Measurements from ENCODE around the gene DEFB118. TPM values are rescaled to one million over a fixed set of nuclear protein-coding genes. Genes with fewer than 3 reads are reported as not detected.

Gene DEFB118
- total and polyA plus RNA-seq, 2 of the 13 experiments (the other 11 are each of a cell fraction or from before 2014, with no cell fraction given) = not detected

DNA sequence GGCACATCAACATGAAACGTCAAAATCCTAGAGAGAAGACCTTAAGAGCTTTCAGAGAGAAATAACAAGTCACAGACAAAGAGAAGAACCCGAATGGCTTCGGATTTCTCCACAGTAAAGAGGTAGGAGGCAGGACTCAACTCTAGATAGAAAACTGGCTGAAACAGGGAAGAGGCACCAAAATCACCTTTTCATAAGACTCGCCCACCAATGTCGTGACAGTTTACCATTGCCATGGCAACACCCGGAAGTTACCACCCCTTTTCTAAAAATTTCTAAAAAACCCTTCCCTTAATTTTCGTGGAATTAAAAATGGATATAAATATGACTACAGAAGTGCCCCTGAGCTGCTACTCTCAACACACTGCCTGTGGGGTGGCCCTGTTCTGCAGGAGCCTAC, 49.9 kb downstream of the DEFB118 start:
- Histone ChIP-seq H4K20me1 (ENCODE audit: insufficient read depth, low read length) (no peaks in the 10 kb centered on the region), H3K27me3 (ENCODE audit: control insufficient read depth in 1 of 2, insufficient read depth in 2 of 2, low read length in 2 of 2) (peaks cover 0 to 4% of the 10 kb centered on the region in 2 experiments; a peak in 2 of 5 replicates), H3K4me2 (ENCODE audit: low read depth, low read length) (no peak overlapping the region), H2AFZ (ENCODE audit: low read length) (no peak overlapping the region), H3K4me3 (replicated peaks in 1 of 3; ENCODE audit: insufficient read depth in 1 of 3, low read depth in 2 of 3, low read length in 3 of 3) (no peak overlapping the region), H3K36me3 (replicated peaks in 1 of 2; ENCODE audit: control insufficient read depth in 1 of 2, insufficient read depth in 2 of 2, low read length in 2 of 2) (no peaks in the 10 kb centered on the region), H3K79me2 (ENCODE audit: insufficient read depth, low read length) (no peaks in the 10 kb centered on the region), H3K27ac (ENCODE audit: extremely low read length, insufficient read depth, low read length) (no peak overlapping the region), H3K9me3 (ENCODE audit: low read length) (no peaks in the 10 kb centered on the region), H3K4me1 (ENCODE audit: insufficient read depth, low read length) (no peaks in the 10 kb centered on the region), H3K9ac (ENCODE audit: insufficient read depth, low read depth, low read length) (no peak overlapping the region)
- WGBS (ENCODE audit: low lambda C conversion rate) = 36% methylated on average over 7 of the region's 7 CpGs
- DNase-seq (ENCODE audit: low spot score) (no peak), ATAC-seq (no peak), FAIRE-seq (no peak)
- ChIA-PET CTCF (ENCODE audit: low intra/inter-chr PET ratio, low total read pairs) (no interaction called here), POLR2A (no interaction called here)
- no TSS peak for BruUV-seq (replicated peaks)
- intact Hi-C loops (cut with micrococcal nuclease; ENCODE audit: unreplicated experiment) (no loop called here), in situ Hi-C loops (cut with HindIII; ENCODE audit: extremely low pct_ligation_motif_present, low pct_unique_long_range_greater_than_20kb) (no loop called here)
- TF ChIP-seq, protein P1, sequence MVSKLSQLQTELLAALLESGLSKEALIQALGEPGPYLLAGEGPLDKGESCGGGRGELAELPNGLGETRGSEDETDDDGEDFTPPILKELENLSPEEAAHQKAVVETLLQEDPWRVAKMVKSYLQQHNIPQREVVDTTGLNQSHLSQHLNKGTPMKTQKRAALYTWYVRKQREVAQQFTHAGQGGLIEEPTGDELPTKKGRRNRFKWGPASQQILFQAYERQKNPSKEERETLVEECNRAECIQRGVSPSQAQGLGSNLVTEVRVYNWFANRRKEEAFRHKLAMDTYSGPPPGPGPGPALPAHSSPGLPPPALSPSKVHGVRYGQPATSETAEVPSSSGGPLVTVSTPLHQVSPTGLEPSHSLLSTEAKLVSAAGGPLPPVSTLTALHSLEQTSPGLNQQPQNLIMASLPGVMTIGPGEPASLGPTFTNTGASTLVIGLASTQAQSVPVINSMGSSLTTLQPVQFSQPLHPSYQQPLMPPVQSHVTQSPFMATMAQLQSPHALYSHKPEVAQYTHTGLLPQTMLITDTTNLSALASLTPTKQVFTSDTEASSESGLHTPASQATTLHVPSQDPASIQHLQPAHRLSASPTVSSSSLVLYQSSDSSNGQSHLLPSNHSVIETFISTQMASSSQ (IDR thresholded peaks at IDR 0.05; ENCODE audit: low read depth) = no peak
- TF ChIP-seq, protein P1 (CRISPR knock-in tag; IDR thresholded peaks at IDR 0.05; ENCODE audit: borderline replicate concordance) = no peak
- no peak for TF ChIP-seq RFX3 (CRISPR knock-in tag; IDR thresholded peaks at IDR 0.05)
- 0 out of 2 replicates have a peak, but pooled peaks have one; percentile 13 for TF ChIP-seq RFX1 (IDR thresholded peaks at IDR 0.05)
- TF ChIP-seq, protein P2, sequence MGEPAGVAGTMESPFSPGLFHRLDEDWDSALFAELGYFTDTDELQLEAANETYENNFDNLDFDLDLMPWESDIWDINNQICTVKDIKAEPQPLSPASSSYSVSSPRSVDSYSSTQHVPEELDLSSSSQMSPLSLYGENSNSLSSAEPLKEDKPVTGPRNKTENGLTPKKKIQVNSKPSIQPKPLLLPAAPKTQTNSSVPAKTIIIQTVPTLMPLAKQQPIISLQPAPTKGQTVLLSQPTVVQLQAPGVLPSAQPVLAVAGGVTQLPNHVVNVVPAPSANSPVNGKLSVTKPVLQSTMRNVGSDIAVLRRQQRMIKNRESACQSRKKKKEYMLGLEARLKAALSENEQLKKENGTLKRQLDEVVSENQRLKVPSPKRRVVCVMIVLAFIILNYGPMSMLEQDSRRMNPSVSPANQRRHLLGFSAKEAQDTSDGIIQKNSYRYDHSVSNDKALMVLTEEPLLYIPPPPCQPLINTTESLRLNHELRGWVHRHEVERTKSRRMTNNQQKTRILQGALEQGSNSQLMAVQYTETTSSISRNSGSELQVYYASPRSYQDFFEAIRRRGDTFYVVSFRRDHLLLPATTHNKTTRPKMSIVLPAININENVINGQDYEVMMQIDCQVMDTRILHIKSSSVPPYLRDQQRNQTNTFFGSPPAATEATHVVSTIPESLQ (CRISPR knock-in tag; conservative IDR thresholded peaks at IDR 0.05) = no peak
- TF ChIP-seq, protein P3, sequence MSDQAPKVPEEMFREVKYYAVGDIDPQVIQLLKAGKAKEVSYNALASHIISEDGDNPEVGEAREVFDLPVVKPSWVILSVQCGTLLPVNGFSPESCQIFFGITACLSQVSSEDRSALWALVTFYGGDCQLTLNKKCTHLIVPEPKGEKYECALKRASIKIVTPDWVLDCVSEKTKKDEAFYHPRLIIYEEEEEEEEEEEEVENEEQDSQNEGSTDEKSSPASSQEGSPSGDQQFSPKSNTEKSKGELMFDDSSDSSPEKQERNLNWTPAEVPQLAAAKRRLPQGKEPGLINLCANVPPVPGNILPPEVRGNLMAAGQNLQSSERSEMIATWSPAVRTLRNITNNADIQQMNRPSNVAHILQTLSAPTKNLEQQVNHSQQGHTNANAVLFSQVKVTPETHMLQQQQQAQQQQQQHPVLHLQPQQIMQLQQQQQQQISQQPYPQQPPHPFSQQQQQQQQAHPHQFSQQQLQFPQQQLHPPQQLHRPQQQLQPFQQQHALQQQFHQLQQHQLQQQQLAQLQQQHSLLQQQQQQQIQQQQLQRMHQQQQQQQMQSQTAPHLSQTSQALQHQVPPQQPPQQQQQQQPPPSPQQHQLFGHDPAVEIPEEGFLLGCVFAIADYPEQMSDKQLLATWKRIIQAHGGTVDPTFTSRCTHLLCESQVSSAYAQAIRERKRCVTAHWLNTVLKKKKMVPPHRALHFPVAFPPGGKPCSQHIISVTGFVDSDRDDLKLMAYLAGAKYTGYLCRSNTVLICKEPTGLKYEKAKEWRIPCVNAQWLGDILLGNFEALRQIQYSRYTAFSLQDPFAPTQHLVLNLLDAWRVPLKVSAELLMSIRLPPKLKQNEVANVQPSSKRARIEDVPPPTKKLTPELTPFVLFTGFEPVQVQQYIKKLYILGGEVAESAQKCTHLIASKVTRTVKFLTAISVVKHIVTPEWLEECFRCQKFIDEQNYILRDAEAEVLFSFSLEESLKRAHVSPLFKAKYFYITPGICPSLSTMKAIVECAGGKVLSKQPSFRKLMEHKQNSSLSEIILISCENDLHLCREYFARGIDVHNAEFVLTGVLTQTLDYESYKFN (CRISPR knock-in tag; conservative IDR thresholded peaks at IDR 0.05) = no peak
- TF ChIP-seq, protein P4, sequence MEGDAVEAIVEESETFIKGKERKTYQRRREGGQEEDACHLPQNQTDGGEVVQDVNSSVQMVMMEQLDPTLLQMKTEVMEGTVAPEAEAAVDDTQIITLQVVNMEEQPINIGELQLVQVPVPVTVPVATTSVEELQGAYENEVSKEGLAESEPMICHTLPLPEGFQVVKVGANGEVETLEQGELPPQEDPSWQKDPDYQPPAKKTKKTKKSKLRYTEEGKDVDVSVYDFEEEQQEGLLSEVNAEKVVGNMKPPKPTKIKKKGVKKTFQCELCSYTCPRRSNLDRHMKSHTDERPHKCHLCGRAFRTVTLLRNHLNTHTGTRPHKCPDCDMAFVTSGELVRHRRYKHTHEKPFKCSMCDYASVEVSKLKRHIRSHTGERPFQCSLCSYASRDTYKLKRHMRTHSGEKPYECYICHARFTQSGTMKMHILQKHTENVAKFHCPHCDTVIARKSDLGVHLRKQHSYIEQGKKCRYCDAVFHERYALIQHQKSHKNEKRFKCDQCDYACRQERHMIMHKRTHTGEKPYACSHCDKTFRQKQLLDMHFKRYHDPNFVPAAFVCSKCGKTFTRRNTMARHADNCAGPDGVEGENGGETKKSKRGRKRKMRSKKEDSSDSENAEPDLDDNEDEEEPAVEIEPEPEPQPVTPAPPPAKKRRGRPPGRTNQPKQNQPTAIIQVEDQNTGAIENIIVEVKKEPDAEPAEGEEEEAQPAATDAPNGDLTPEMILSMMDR (CRISPR knock-in tag; IDR thresholded peaks at IDR 0.05) = no peak
